VCaP (cell line): ENCODE results near the gene NFIA.
A peak's percentile ranks its signal among the peaks of the same experiment; 100 is the strongest.

Experiments
- H3K27ac ChIP-seq: fragments of 450-650 bp; 2 replicates; pipeline ENCODE4 v1.5.1; 2017
- TF ChIP-seq, protein P1 (sequence below): fragments of 450-650 bp; conservative IDR thresholded peaks from 2 replicates; pipeline ENCODE4 v1.5.1; 2017; ENCODE audit warnings: mild to moderate bottlenecking, moderate library complexity

NFIA gene

DNA sequence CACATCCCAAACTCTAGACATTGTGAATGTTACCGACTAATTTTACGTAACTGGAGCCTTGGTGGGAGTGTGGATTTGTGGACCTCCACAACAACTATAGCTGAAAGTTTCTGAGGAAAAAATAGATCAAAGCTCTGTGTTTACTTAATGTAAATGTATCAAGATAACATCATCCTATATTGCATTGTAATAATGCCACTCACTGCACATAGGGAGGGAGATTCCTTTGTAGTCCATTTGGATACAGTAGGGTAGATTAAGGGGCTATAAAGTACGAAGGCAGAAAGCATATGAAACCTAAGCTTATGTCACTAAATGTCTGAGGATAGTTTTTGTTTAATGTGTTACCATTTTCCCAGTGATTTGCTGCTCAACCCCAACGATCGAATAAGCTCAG lies 369.2 kb downstream of the NFIA start:
- TF ChIP-seq, protein P1, sequence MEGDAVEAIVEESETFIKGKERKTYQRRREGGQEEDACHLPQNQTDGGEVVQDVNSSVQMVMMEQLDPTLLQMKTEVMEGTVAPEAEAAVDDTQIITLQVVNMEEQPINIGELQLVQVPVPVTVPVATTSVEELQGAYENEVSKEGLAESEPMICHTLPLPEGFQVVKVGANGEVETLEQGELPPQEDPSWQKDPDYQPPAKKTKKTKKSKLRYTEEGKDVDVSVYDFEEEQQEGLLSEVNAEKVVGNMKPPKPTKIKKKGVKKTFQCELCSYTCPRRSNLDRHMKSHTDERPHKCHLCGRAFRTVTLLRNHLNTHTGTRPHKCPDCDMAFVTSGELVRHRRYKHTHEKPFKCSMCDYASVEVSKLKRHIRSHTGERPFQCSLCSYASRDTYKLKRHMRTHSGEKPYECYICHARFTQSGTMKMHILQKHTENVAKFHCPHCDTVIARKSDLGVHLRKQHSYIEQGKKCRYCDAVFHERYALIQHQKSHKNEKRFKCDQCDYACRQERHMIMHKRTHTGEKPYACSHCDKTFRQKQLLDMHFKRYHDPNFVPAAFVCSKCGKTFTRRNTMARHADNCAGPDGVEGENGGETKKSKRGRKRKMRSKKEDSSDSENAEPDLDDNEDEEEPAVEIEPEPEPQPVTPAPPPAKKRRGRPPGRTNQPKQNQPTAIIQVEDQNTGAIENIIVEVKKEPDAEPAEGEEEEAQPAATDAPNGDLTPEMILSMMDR: no peak
- H3K27ac ChIP-seq: peak overlapping the region; percentile 56; the same call in 1 of the 2 replicates

GRCh38 chr1:61452176-61453035 lies 370.0 kb downstream of the NFIA start:
- H3K27ac ChIP-seq: no peak overlapping the region

GRCh38 chr1:61453111-61453961 lies 371.0 kb downstream of the NFIA start:
- peak overlapping the region; percentile 24; the same call in 1 of the 2 replicates for H3K27ac ChIP-seq
- TF ChIP-seq, protein P1: peak; percentile 87

More at GRCh38 chr1:61452176-61453035, 370.0 kb downstream of the NFIA start:
- TF ChIP-seq, protein P1: no peak

DNA sequence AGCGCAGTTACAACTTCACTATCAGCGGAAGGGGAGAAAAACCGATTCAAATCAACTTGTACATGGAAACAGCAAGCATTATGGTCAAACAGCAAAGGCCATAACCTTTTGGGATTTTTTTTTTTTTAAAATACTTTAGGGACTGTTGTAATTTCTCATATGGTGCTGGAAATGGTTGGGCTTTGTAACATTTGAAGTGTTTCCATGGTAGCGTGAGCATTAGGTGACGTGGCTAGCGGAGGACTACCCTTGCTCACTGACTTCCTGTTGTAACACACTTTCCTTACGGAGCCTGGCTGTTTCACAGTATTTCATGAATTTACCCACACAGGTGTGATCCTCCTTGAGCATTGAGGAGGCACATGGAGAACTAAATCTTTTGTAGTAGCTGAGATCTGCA lies 373.0 kb downstream of the NFIA start:
- TF ChIP-seq, protein P1: no peak
- no peak overlapping the region for H3K27ac ChIP-seq

DNA sequence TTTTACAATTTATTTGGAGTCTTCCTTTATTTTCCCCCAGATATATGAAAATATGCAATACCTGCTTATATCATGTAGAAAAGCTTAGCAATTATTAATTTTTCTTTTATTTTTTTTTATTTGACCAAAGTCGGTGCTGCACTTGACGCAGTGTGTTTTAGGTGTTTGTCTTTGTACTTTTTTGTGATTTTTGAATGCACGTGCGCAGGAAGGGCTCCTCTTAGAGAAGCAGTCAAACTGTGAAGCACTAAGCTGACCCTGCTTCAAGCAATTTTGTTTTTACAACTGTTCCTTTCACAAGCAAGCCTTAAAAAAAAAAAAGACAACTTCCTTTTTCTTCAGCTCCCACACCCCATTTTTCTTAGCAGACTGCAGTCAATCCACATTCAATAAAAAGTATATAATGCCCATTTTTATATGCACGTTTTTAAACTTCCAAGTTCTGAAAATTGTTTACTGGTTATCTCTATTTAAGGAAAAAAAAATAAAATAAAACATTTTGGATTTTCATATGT lies 375.2 kb downstream of the NFIA start:
- TF ChIP-seq, protein P1: no peak

DNA sequence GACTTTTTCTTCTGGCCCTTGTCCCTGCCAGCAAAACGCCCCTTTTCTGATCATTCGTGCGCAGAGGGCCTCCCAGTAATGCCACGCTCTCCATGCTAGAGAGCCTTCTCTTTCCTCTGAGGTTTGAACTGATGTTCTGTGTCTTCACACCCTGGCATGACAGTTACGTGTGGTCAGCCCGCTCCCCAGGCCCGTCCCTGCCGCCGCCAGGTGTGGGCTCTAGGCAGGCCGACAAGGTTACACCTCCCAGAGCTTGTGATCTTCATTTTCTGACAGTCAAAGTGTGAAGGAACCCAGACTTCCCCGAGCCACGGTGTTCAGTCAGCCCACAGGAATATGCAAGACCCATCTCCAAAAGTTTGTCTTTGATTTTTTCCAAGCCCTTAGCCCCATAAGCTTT lies 377.0 kb downstream of the NFIA start:
- no peak overlapping the region for H3K27ac ChIP-seq
- TF ChIP-seq, protein P1: no peak

More for the DNA sequence above, 375.2 kb downstream of the NFIA start:
- H3K27ac ChIP-seq: no peak overlapping the region

GRCh38 chr1:61460191-61460590 lies 377.8 kb downstream of the NFIA start:
- TF ChIP-seq, protein P1: no peak
- no peak overlapping the region for H3K27ac ChIP-seq
